Calu3 (cell line): Measurements from ENCODE around the gene MIPEP. TPM values are rescaled to one million over a fixed set of nuclear protein-coding genes. Genes with fewer than 3 reads are reported as not detected.

ENCODE experiments used
- BruUV-seq: library from RNA; stranded (reverse); fragments of 400-500 nt; replicated peaks from 2 replicates; lab custom pipeline; 2021; lab: Mats Ljungman, UMichigan
- CTCF ChIA-PET: fragments of 300-600 bp; sonication (Branson Sonifier 250); formaldehyde crosslinking; loops from one replicate; lab custom pipeline; 2022; ENCODE audit warnings: antibody characterized with exemption; lab: Charles Lee
- DNase-seq: peaks from one replicate; pipeline ENCODE4 v3.0.0; 2022
- H3K27ac Mint-ChIP-seq: one replicate; pipeline ENCODE4 v1.8.0; 2022; ENCODE audit warnings: mixed read lengths; ENCODE audit not compliant: unreplicated experiment
- H3K27me3 Mint-ChIP-seq: one replicate; pipeline ENCODE4 v1.8.0; 2022; ENCODE audit warnings: mixed read lengths; ENCODE audit not compliant: unreplicated experiment
- H3K36me3 Mint-ChIP-seq: one replicate; pipeline ENCODE4 v1.8.0; 2022; ENCODE audit warnings: mild to moderate bottlenecking, moderate library complexity, mixed read lengths; ENCODE audit not compliant: insufficient read depth, unreplicated experiment
- H3K4me1 Mint-ChIP-seq: one replicate; pipeline ENCODE4 v1.8.0; 2022; ENCODE audit warnings: mild to moderate bottlenecking, low read depth, mixed read lengths; ENCODE audit not compliant: unreplicated experiment
- H3K4me3 Mint-ChIP-seq: one replicate; pipeline ENCODE4 v1.8.0; 2022; ENCODE audit warnings: mild to moderate bottlenecking, low read depth, moderate library complexity, mixed read lengths; ENCODE audit not compliant: unreplicated experiment
- H3K9me3 Mint-ChIP-seq: one replicate; pipeline ENCODE4 v1.8.0; 2022; ENCODE audit warnings: low read depth, mixed read lengths; ENCODE audit not compliant: unreplicated experiment
- intact Hi-C: fragments of 100-400 bp; cut with micrococcal nuclease; formaldehyde crosslinking; loops from one replicate; pipeline ENCODE4 v1.10.0; 2022; ENCODE audit not compliant: unreplicated experiment
- total RNA-seq: library from RNA; stranded (reverse); gene quantifications from 2 replicates; pipeline ENCODE4 v1.2.3, GENCODE V29; 2022
- TF ChIP-seq, protein P1 (sequence below): fragments of 200-600 bp; IDR thresholded peaks from one replicate; pipeline ENCODE4 v1.8.0; 2022; ENCODE audit warnings: antibody characterized with exemption; ENCODE audit not compliant: unreplicated experiment

Gene MIPEP
- total RNA-seq, 1 experiment from 2014 or later = 25.2 TPM

DNA sequence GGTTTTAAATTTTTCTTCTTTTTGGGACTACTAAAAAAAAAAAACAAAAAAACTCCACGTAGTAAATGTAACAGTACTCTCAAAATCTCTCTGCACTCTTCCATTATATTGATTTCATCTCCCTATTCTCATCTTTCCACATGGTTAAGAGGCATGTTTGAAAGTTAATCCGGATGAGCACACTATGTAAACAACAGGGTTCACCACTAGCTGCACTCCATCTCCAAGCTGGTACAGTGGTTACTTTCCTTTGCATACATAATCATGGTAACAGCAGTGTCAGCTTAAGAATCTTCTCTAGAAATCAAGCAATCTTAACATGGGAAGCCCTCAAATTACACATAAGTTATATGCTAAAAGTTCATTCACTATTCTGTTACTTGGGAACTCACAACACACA lies 92.6 kb downstream of the MIPEP start:
- BruUV-seq = no TSS peak
- Mint-ChIP-seq H3K27ac (no peak overlapping the region), H3K9me3 (peaks cover 3% of the 10 kb centered on the region), H3K4me1 (peaks cover 18% of the 10 kb centered on the region), H3K36me3 (peaks cover 5% of the 10 kb centered on the region), H3K27me3 (no peaks in the 10 kb centered on the region), H3K4me3 (no peak overlapping the region)
- intact Hi-C loops = no loop called here
- CTCF ChIA-PET = no interaction called here
- DNase-seq = no peak
- TF ChIP-seq, protein P1, sequence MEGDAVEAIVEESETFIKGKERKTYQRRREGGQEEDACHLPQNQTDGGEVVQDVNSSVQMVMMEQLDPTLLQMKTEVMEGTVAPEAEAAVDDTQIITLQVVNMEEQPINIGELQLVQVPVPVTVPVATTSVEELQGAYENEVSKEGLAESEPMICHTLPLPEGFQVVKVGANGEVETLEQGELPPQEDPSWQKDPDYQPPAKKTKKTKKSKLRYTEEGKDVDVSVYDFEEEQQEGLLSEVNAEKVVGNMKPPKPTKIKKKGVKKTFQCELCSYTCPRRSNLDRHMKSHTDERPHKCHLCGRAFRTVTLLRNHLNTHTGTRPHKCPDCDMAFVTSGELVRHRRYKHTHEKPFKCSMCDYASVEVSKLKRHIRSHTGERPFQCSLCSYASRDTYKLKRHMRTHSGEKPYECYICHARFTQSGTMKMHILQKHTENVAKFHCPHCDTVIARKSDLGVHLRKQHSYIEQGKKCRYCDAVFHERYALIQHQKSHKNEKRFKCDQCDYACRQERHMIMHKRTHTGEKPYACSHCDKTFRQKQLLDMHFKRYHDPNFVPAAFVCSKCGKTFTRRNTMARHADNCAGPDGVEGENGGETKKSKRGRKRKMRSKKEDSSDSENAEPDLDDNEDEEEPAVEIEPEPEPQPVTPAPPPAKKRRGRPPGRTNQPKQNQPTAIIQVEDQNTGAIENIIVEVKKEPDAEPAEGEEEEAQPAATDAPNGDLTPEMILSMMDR = no peak

DNA sequence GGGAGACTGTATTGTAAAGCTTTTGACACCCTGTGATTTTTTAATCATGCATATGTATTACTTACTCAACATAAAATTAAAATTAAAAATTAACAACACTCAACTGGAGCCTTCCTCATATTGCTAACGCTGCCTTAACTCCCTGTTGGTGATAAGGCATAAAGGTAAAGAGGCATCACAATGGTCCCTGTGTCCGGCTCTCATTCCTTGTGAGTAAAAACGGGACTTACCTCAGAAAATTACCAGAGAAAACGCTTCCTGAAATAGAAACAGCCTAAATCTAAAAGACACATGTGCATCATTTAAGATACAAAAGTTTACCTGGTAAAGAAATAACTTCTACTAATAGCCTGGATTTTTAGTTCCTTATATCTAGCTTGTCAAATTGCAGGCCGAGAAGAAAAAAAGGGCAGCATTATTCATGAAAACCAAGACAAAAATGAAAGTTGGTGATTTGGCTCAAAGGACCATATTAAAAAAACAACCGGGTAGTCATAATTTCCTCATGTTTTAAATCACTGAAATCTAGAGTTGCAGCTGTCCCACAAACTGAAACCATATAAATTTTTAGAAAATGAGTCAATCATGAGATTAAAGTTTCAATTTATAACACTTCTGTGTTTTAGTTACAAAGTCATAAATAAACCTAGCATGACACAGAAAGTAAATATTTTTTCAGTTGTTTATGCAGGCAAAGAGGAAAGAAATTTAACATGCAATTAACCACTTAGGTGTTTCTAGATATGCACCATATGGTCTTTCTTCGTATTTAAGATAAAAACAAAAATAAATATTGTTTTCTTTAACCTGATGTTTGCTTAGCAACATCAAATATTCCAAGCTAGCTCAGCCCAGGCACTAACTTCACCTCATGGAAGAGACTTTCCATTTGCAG lies 94.7 kb downstream of the MIPEP start:
- no peak for DNase-seq
- no peaks in the 10 kb centered on the region for H3K36me3 Mint-ChIP-seq
- CTCF ChIA-PET = interaction anchor here (0.7 kb wide), 1 partner anchor 51 kb away, joined by 3 read pairs; no protein-coding TSS in a partner anchor
- BruUV-seq = no TSS peak
- H3K27me3 Mint-ChIP-seq = no peaks in the 10 kb centered on the region
- TF ChIP-seq, protein P1 = no peak
- no peak overlapping the region for H3K4me3 Mint-ChIP-seq
- peaks cover 18% of the 10 kb centered on the region for H3K4me1 Mint-ChIP-seq
- peak overlapping the region; percentile 66 for H3K27ac Mint-ChIP-seq
- intact Hi-C loops = no loop called here
- peaks cover 3% of the 10 kb centered on the region for H3K9me3 Mint-ChIP-seq

DNA sequence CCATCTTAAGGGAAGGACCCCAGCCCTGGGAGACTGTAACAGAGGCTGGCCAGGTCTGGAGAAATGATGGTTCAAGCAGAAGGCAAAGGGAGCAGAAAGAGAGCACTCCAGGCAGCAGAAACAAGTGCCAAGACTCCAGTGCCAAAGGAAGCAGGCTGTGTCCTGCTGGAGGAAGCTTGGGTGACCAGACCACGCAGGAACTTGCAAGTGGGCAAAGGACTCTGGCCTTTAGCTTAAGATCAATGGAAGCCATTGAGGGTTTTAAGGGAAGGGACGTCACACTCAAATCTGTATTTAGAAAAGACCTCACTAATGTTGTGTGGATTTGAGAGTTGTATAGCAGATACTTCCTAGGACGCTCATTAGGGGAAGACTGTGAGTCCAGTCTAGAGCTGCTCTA lies 95.5 kb downstream of the MIPEP start:
- Mint-ChIP-seq H3K9me3 (peaks cover 3% of the 10 kb centered on the region), H3K4me1 (peaks cover 18% of the 10 kb centered on the region), H3K27me3 (no peaks in the 10 kb centered on the region), H3K4me3 (no peak overlapping the region), H3K27ac (peak overlapping the region; percentile 66), H3K36me3 (no peaks in the 10 kb centered on the region)
- DNase-seq = no peak
- BruUV-seq = no TSS peak
- CTCF ChIA-PET = no interaction called here
- TF ChIP-seq, protein P1 = no peak
- intact Hi-C loops = no loop called here

DNA sequence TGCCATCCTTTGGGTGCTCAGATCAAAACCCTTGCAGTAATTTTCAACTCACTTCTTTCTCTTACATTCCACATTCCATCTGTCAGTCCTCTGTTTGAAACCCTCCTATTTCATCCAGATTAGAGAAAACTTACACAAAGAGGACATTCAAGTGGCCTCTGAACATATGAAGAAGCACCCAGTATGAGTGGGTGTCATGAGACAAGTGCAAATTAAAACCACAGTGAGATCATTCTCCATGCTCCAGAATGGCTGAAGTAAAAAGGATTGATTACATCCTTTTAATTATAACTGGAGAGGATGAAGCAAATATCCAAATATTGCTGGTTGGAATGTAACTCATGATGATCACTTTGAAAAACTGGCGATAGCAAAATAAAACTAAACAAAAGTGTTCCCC lies 96.5 kb downstream of the MIPEP start:
- intact Hi-C loops = no loop called here
- no TSS peak for BruUV-seq
- H3K4me3 Mint-ChIP-seq = no peak overlapping the region

More for the DNA sequence above, 96.5 kb downstream of the MIPEP start:
- CTCF ChIA-PET = no interaction called here
- Mint-ChIP-seq H3K9me3 (peaks cover 3% of the 10 kb centered on the region), H3K4me1 (peaks cover 18% of the 10 kb centered on the region), H3K27me3 (no peaks in the 10 kb centered on the region), H3K27ac (no peak overlapping the region), H3K36me3 (no peaks in the 10 kb centered on the region)
- TF ChIP-seq, protein P1 = no peak
- no peak for DNase-seq
